NCI-H524 (cell line): Measurements from ENCODE around the gene KCTD19.

Experiments
- DNase-seq, 2 experiments: peaks; one replicate each; lab custom pipeline; 2025; lab: John Stamatoyannopoulos, UW

KCTD19 gene

DNA sequence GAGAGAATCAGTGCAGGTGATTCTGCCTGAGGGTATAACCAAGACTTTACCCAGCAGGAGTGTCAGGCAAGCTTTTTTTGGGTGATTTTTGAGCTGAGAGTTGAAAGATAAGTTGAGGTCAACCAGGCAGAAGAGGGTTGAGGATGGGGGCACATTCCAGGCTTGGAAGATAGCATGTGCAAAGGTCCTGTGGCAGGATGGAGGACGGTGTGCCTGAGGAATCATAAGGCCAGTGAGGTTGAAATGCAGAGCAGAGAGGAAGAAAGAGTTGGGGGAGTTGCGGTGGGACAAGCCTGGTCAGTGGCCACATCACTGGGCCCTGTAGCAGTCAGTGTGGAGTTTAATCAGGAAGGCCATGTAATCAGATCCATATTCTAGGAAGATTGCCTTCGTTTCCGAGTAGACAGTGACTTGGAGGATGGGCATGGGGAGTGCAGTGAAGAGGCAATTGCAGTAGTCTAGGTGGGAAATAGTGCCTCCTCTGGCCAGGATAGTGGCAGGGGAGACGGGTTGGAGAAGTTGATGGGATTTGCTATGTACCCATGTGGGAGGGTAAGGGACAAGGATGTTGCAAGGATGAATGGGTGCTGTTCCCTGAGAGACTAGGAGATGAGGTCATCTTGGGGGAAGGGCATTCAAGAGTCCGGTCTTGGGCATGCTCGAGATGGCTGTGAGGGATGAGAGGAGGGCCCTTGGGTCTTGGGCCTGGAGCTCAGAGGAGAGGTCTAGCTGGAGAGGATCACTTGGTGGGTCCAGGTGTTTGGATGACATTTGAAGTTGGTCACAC lies 43.3 kb downstream of the KCTD19 start:
- no peak for DNase-seq

DNA sequence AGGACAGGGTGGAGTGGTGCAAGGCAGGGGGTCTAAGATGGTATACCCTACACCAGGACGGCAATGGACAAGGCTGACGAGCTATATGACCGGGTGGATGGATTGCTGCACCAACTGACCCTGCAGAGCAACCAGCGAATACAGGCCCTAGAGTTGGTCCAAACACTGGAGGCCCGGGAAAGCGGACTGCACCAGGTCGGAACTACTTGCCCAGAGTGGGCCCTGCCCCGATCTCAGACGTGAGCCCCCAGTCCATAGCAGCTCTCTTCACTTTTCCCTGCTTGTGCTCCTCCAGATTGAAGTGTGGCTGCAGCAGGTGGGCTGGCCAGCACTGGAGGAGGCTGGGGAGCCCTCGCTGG lies 44.1 kb downstream of the KCTD19 start:
- DNase-seq = no peak

DNA sequence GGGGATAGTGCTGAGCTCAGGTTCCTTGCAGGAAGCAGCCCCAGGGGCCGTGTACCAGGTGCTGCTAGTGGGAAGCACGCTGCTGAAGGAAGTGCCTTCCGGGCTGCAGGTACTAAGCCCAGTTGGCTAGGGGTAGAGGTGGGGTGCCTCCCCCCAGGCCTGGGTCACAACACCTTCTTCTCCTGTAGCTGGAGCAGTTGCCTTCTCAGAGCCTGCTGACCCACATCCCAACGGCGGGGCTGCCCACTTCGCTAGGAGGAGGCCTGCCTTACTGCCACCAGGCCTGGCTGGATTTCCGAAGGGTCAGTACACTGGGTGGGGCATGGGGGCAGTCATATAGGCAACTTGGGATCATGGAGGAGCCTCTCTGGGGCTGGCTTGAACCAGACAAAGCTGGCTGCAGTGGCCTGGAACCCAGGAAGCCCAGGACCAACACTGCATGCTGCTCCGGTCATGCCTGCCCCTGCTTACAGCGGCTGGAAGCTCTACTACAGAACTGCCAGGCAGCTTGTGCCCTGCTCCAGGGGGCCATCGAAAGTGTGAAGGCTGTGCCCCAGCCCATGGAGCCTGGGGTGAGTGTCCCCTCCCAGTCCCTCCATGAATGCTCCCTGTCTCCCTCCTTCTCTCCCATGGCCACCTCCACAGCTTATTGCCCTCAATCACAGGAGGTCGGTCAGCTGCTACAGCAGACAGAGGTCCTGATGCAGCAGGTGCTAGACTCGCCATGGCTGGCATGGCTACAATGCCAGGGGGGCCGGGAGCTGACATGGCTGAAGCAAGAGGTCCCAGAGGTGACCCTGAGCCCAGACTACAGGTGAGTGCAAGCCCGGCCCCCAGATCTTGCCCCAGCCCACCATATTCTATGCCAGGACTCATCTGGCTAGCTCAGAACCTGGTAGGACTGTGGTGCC lies 44.8 kb downstream of the KCTD19 start:
- DNase-seq = no peak

DNA sequence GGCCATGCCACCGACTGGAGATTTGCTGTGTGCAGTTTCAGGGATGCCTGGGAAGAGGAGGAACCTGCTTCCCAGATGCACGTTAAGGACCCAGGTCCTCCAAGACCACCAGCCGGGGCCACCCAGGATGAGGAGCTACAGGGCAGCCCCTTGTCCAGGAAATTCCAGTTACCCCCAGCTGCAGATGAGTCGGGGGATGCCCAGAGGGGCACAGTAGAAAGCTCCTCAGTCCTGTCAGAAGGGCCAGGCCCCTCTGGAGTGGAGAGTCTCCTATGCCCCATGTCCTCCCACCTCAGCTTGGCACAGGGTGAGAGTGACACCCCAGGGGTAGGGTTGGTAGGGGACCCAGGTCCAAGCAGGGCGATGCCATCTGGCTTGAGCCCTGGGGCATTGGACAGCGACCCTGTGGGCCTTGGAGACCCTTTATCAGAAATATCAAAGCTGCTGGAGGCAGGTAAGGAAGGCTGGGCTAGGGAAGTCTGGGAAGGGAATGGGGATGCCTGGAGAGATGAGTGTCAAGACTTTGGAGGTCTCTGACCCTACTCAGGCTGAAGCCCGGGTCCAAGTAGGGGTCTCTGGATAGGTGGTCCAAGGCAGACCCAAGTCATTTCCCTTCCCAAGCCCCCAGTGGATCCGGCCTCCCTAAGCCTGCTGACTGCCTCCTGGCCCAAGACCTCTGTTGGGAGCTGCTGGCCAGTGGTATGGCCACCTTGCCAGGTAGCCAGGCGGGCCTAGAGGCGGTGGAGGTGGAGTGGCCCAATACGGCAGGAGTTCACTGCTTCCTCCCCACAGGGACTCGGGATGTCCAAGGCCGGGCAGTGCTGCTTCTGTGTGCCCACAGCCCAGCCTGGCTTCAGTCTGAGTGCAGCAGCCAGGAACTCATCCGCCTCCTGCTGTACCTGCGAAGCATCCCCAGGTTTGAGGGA lies 46.2 kb downstream of the KCTD19 start:
- no peak for DNase-seq

- DNase-seq = peak; percentile 63 to 86
These were observed 47.0 kb downstream of the KCTD19 start, which contains the start of gene PLEKHG4 for GRCh38 chr16:67279296-67280089. PLEKHG4 (plus strand) TSS chr16:67279532; CDS start chr16:67280045, 513 bp downstream.

GRCh38 chr16:67278773-67279295 lies 47.7 kb downstream of the KCTD19 start:
- peak; percentile 44 to 54 for DNase-seq

DNA sequence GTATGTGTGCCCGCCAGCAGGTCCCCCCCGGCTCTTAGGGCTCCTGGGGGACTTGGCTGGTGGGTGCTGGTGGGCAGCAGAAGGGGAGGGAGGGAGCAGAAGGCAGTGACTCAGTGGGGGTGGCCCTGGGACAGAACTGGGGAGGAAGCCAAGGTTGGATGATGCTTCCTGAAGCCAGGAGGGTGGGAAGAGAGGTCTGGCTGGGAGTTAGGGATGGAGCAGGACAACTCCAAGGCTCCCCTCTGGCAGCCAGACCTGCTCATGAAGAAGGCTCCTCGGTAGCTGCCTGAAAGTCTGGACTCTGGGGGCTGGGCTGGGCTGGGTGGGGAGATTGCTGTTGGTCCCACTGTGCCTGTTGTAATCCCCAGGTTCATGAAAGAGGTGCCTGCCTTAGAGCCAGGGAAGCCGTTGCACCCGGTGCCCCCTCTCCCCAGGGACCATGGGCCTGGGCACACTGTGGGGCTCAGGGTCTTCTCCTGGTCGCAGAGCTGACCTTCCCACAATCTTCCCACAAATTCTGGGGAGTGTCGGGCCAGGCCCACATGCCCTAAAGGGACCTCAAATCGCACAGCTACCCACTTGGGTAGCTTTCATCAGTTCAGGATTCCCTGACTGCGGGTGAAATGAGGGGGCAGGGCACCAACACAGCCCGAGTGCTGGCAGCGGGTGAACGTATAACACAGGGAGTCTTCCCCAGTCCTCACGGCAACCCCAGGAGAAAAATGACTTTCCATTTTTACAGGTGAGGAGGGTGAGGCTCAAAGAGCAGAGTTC lies 48.4 kb downstream of the KCTD19 start:
- no peak for DNase-seq

DNA sequence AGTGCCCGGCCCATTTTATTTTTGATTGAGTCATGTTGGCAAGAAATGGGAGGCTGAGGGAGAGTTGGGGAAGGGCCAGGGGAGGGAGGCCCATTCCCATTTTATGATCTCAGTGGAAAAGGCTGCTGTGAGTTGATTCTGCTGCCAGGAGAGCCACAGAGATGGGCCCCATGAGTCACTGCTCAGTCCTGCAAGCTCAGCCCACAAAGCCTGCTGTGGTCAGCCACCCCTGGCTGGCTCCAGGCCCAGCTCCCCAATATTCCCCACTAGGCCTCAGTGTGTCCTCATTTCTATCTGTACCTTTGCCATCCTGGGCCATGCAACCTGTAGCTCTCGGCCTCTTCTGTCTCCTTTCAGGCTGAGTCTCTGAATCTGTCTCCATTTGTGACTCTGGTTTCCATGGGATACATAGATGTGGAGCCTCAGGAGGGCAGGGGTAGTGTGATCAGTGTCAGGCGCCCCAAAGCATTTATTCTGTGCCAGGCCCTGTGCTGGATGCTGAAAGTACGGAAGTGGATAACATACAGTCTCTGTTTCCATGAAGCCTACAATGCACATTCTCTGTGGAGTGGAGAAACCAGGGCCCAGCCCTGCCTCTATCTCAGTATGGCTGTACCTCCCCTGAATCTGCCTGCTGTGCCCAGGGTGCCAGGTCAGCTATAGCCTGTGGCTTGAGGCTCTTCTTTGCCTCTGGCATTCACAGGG lies 49.1 kb downstream of the KCTD19 start:
- DNase-seq = no peak

DNA sequence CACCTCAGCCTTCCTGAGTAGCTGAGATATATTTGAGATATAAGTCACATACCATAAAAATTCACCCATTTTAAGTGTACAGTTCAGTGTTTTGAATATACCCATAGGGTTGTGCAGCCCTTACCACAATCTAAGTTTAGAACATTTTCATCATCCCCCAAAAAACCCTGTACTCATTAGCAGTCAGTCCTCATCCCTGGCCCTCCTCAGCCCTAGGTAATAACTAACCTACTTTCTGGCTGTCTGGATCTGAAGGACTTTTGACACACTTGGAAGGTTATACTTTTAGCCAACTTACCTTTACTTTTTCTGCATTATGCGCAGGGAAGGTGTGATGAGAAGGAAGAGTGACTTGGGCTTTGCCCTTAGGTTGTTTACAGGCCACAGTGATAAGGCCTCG lies 51.2 kb downstream of the KCTD19 start:
- DNase-seq = no peak

GRCh38 chr16:67271446-67271845 lies 55.1 kb downstream of the KCTD19 start:
- DNase-seq = no peak

DNA sequence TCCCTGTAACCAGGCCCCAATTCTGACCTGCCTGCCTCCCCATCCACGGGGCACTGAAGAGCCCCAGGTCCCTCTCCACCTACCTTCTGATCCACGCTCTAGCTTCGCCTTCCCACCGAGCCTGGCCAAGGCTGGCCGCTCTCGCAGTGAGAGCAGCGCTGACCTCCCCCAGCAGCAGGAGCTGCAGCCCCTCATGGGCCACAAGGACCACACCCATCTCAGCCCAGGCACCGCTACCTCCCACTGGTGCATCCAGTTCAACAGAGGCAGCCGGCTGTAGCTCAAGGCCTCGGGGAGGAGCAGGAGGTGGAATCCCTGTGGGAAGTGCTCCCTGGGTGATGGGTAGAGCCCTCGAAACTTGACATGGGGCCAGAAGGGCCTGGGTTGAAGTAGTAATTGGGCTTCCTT lies 55.6 kb downstream of the KCTD19 start:
- no peak for DNase-seq

GRCh38 chr16:67269766-67270165 lies 56.8 kb downstream of the KCTD19 start:
- DNase-seq = no peak

DNA sequence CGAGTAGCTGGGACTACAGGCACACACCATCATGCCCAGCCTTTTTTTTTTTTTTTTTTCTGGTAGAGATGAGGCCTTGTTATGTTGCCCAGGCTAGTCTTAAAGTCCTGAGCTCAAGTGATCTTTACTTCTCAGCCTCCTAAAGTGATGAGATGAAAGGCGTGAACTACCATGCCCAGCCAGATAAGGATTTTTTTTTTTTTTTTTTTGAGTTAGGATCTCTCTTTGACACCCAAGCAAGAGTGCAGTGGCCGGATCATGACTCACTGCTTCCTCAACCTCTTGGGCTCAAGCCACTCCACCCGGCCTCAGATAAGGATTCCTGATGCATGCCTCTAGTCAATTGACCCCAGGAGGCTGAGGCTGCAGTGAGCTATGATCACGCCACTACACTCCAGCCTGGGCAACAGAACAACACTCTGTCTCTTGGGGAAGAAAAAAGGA lies 58.4 kb downstream of the KCTD19 start:
- no peak for DNase-seq

- DNase-seq = no peak
These were observed 60.7 kb downstream of the KCTD19 start for GRCh38 chr16:67265834-67266233.

- DNase-seq = no peak
These were observed 61.7 kb downstream of the KCTD19 start for GRCh38 chr16:67264866-67265265.

- DNase-seq = peak in 1 of 2 experiments; percentile 16
These were observed 62.3 kb downstream of the KCTD19 start for GRCh38 chr16:67264277-67264676.

DNA sequence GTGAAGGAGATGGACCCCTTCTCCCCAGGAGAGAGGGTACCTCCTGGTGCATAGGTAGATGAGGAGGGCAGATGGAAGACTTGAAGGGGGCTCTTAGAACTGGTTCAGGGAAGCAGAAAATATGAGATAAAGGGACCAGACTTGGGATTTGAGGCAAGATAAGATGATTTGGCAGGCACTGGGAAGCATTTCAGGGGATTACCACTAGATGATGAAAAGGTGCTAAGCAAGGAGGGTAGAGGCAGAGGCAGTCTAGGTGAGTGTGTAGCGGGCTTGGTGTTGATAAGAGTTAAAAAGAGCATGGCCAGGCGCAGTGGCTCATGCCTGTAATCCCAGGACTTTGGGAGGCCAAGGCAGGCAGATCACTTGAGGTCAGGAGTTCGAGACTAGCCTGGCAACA lies 63.3 kb downstream of the KCTD19 start:
- no peak for DNase-seq

DNA sequence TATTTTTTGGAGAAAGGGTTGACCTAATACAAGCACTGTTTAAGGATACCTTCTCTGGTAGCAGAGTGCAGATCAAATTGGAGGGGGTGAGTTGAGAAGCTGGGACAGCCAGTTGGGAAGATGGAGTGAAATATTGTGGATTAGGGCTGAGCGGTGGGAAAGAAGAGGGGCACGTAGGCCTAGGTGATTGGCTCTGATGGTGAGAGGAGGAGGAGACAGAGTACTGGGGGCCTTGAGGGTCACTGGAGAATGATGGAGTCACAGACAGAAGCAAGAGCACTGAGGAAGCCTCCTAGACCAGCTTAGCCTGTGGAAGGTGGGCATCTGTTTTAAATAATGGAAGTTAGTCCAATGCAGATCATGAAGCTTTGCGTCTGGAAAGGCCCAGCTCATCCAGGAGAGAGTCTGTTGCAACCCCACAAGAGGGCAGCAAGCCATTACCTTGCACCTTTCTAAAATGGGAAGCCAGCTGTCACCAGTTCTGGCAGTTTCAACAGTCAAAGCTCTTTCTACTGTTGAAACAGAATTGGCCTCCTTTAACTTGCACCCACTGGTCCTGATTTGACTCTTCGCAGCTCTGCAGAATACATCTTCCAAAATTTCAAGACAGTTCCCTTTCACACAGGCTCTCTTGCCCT lies 66.0 kb downstream of the KCTD19 start:
- DNase-seq = peak; percentile 61 to 87

GRCh38 chr16:67259705-67260104 lies 66.8 kb downstream of the KCTD19 start:
- DNase-seq = peak; percentile 92 to 96
